B cell (primary cell): ENCODE results near the gene OST4. TPM values are rescaled to one million over a fixed set of nuclear protein-coding genes. Genes with fewer than 3 reads are reported as not detected.

Source experiments
- ATAC-seq: fragments of 200-7000 bp; cut with Tn5 transposase; one replicate; pipeline ENCODE4 v1.10.0; 2021; ENCODE audit warnings: low read depth, mild to moderate bottlenecking, moderate number of reproducible peaks, moderate library complexity
- CTCF ChIA-PET: fragments of 350-600 bp; sonication (Branson Sonifier 250); formaldehyde crosslinking; loops from one replicate; lab custom pipeline; 2021; ENCODE audit warnings: antibody characterized with exemption, inconsistent platforms; lab: Charles Lee
- POLR2A ChIA-PET: fragments of 350-600 bp; sonication (Branson Sonifier 250); formaldehyde crosslinking; loops from one replicate; lab custom pipeline; 2021; ENCODE audit warnings: antibody characterized with exemption; lab: Charles Lee
- DNase-seq: peaks from one replicate; pipeline ENCODE4 v3.0.0; 2013
- H2AFZ ChIP-seq: 2 replicates; pipeline ENCODE4 v1.6.1; 2012; ENCODE audit warnings: mild to moderate bottlenecking, low read depth, low read length; ENCODE audit not compliant: insufficient read depth, poor library complexity, severe bottlenecking
- H3K27ac ChIP-seq, 2 donors: 1 replicate in 1 of 2; 2 replicates in 1 of 2; pipeline ENCODE4 v1.5.1; 2012 to 2013; ENCODE audit warnings: low read length in 2 of 2, mild to moderate bottlenecking in 2 of 2, moderate library complexity in 1 of 2
- H3K27me3 ChIP-seq, 4 experiments: fragments of 200-600 bp in 1 of 4; sonication (generic) in 1 of 4; replicated peaks in 1 of 4; 1 replicate in 2 of 4; 2 replicates in 2 of 4; pipeline versions ENCODE4 v1.6.1 to v1.7.0; 2013 to 2016; ENCODE audit warnings: low read length in 3 of 4, mild to moderate bottlenecking in 2 of 4, mixed read lengths in 1 of 4, moderate library complexity in 1 of 4; ENCODE audit not compliant: insufficient read depth in 4 of 4, control insufficient read depth in 3 of 4; ENCODE audit errors: control extremely low read depth in 1 of 4
- H3K36me3 ChIP-seq, 2 experiments: replicated peaks in 1 of 2; 1 replicate in 1 of 2; 2 replicates in 1 of 2; pipeline versions ENCODE4 v1.6.1 to v1.7.1; 2013; ENCODE audit warnings: low read length in 1 of 2; ENCODE audit not compliant: insufficient read depth in 2 of 2, control insufficient read depth in 1 of 2; ENCODE audit errors: control extremely low read depth in 1 of 2, extremely low read depth in 1 of 2
- H3K4me1 ChIP-seq, 2 donors: fragments of 200-600 bp in 1 of 2; sonication (generic) in 1 of 2; 1 replicate in 1 of 2; 2 replicates in 1 of 2; pipeline versions ENCODE4 v1.5.1 to v1.6.1; 2013 to 2017; ENCODE audit warnings: low read length in 2 of 2; ENCODE audit not compliant: control insufficient read depth in 2 of 2, insufficient read depth in 2 of 2
- H3K4me2 ChIP-seq: replicated peaks from 2 replicates; pipeline ENCODE3; 2012; ENCODE audit warnings: mild to moderate bottlenecking, low read depth, low read length; ENCODE audit not compliant: poor library complexity, severe bottlenecking
- H3K4me3 ChIP-seq, 5 experiments: fragments of 200-600 bp in 1 of 5; sonication (generic) in 1 of 5; 1 replicate in 3 of 5; 2 replicates in 2 of 5; pipeline versions ENCODE4 v1.5.1 to v1.7.0; 2011 to 2016; ENCODE audit warnings: low read length in 4 of 5, mild to moderate bottlenecking in 4 of 5, low read depth in 2 of 5, control low read depth in 1 of 5, moderate library complexity in 1 of 5; ENCODE audit not compliant: insufficient read depth in 1 of 5; ENCODE audit errors: control extremely low read depth in 1 of 5, extremely low read depth in 1 of 5
- H3K79me2 ChIP-seq: fragments of 200-600 bp; sonication (generic); one replicate; pipeline ENCODE4 v1.6.0; 2016; ENCODE audit warnings: low read length; ENCODE audit not compliant: control insufficient read depth, insufficient read depth
- H3K9ac ChIP-seq: fragments of 200-600 bp; sonication (generic); 2 replicates; pipeline ENCODE4 v1.6.1; 2017; ENCODE audit warnings: mild to moderate bottlenecking, low read length, moderate library complexity
- H3K9me3 ChIP-seq, 3 donors: one replicate each; pipeline versions ENCODE4 v1.6.1 to v1.7.1; 2013; ENCODE audit warnings: low read length in 2 of 3; ENCODE audit not compliant: control insufficient read depth in 2 of 3, insufficient read depth in 1 of 3; ENCODE audit errors: control extremely low read depth in 1 of 3
- H4K20me1 ChIP-seq: 2 replicates; pipeline ENCODE4 v1.6.0; 2012; ENCODE audit warnings: mild to moderate bottlenecking, low read length; ENCODE audit not compliant: insufficient read depth, control insufficient read depth, poor library complexity, severe bottlenecking
- H3K27ac Mint-ChIP-seq: one replicate; pipeline ENCODE4 v1.8.0; 2021; ENCODE audit warnings: mixed read lengths
- H3K27me3 Mint-ChIP-seq: one replicate; pipeline ENCODE4 v1.8.0; 2021; ENCODE audit warnings: mixed read lengths
- H3K4me1 Mint-ChIP-seq: one replicate; pipeline ENCODE4 v1.8.0; 2021; ENCODE audit warnings: mixed read lengths
- H3K4me3 Mint-ChIP-seq: one replicate; pipeline ENCODE4 v1.8.0; 2021; ENCODE audit warnings: mixed read lengths
- H3K9me3 Mint-ChIP-seq: one replicate; pipeline ENCODE4 v1.8.0; 2022; ENCODE audit warnings: mixed read lengths; ENCODE audit not compliant: insufficient read depth
- CTCF ChIP-seq: fragments of 200-600 bp; IDR thresholded peaks from one replicate; pipeline ENCODE4 v1.8.0; 2022; ENCODE audit warnings: antibody characterized with exemption, mild to moderate bottlenecking
- EZH2 ChIP-seq: IDR thresholded peaks from 2 replicates; pipeline ENCODE4 v1.6.1; 2012; ENCODE audit warnings: borderline replicate concordance, low read depth, mild to moderate bottlenecking, moderate library complexity, low read length; ENCODE audit not compliant: insufficient read depth, poor library complexity, severe bottlenecking
- WGBS: methylation state at CpG from one replicate; pipeline ENCODE4 v1.1.5; 2013; ENCODE audit warnings: missing lambda C conversion rate; ENCODE audit not compliant: insufficient coverage; 5-methylcytosine and 5-hydroxymethylcytosine counted together
- intact Hi-C: fragments of 100-400 bp; cut with micrococcal nuclease; formaldehyde crosslinking; loops from one replicate; pipeline ENCODE4 v1.10.0; 2022
- polyA plus RNA-seq: library from polyadenylated mRNA; depleted of rRNA; stranded (reverse); fragments of >200 nt; gene quantifications from 2 replicates; pipeline ENCODE4 v1.2.3, GENCODE V29; 2012
- total RNA-seq, 2 donors: library from RNA; stranded (reverse); fragments of 120-200 nt in 1 of 2; gene quantifications; 1 replicate in 1 of 2; 2 replicates in 1 of 2; pipeline versions ENCODE4 v1.2.3 to v1.2.4, GENCODE V29; 2013 to 2022

The OST4 gene
- total and polyA plus RNA-seq, 2 donors (not counting 1 experiment from before 2014, with no cell fraction given): 195 to 257 TPM

GRCh38 chr2:27060323-27060722 lies 11.1 kb downstream of the OST4 start:
- intact Hi-C loops: no loop called here
- no peaks in the 10 kb centered on the region for H3K9me3 Mint-ChIP-seq
- no peak overlapping the region for H3K4me3 Mint-ChIP-seq
- ATAC-seq (no peak), DNase-seq (no peak)
- Histone ChIP-seq H3K27ac (no peak overlapping the region), H3K4me3 (no peak overlapping the region), H3K79me2 (no peaks in the 10 kb centered on the region), H3K4me1 (no peaks in the 10 kb centered on the region), H3K27me3 (no peaks in the 10 kb centered on the region), H3K9me3 (no peaks in the 10 kb centered on the region), H3K4me2 (no peak overlapping the region), H3K36me3 (peaks cover 0 to 21% of the 10 kb centered on the region in 2 experiments), H4K20me1 (no peaks in the 10 kb centered on the region), H3K9ac (no peak overlapping the region), H2AFZ (no peak overlapping the region)
- H3K27me3 Mint-ChIP-seq: no peaks in the 10 kb centered on the region
- ChIA-PET CTCF (no interaction called here), POLR2A (no interaction called here)
- TF ChIP-seq CTCF (no peak), EZH2 (no peak)
- peaks cover 1% of the 10 kb centered on the region for H3K4me1 Mint-ChIP-seq
- no peak overlapping the region for H3K27ac Mint-ChIP-seq
- WGBS: no CpG with 5 or more reads among the region's 3 CpGs

- Mint-ChIP-seq H3K27me3 (no peaks in the 10 kb centered on the region), H3K27ac (no peak overlapping the region), H3K9me3 (no peaks in the 10 kb centered on the region), H3K4me3 (no peak overlapping the region), H3K4me1 (no peaks in the 10 kb centered on the region)
- WGBS: 99% methylated on average over 14 of the region's 15 CpGs
- Histone ChIP-seq H3K27me3 (no peaks in the 10 kb centered on the region), H3K4me1 (no peaks in the 10 kb centered on the region), H3K27ac (no peak overlapping the region), H4K20me1 (no peaks in the 10 kb centered on the region), H3K9ac (no peak overlapping the region), H3K4me3 (no peak overlapping the region), H2AFZ (no peak overlapping the region), H3K79me2 (no peaks in the 10 kb centered on the region), H3K9me3 (no peaks in the 10 kb centered on the region), H3K4me2 (no peak overlapping the region), H3K36me3 (peaks cover 0 to 26% of the 10 kb centered on the region in 2 experiments)
- TF ChIP-seq CTCF (no peak), EZH2 (no peak)
- CTCF ChIA-PET: interaction anchor here (1.2 kb wide), 1 partner anchor 9 kb away, joined by 3 read pairs; no protein-coding TSS in a partner anchor
- POLR2A ChIA-PET: no interaction called here
- ATAC-seq (no peak), DNase-seq (no peak)
- intact Hi-C loops: no loop called here
Measured at GRCh38 chr2:27059141-27059820, 12.2 kb downstream of the OST4 start.
